Adipocyte (in vitro differentiated cells): ENCODE data around the gene RABGAP1L.

Experiments used
- DNase-seq: peaks from one replicate; pipeline ENCODE4 v3.0.0-alpha.2; 2015; ENCODE audit warnings: low read depth
- H3K27me3 ChIP-seq: replicated peaks from 2 replicates; pipeline ENCODE4 v1.7.0; 2013; ENCODE audit warnings: mild to moderate bottlenecking, low read length, moderate library complexity; ENCODE audit not compliant: control insufficient read depth, insufficient read depth
- H3K36me3 ChIP-seq: 2 replicates; pipeline ENCODE4 v1.7.0; 2013; ENCODE audit warnings: low read length, mild to moderate bottlenecking, moderate library complexity; ENCODE audit not compliant: control insufficient read depth, insufficient read depth, severe bottlenecking
- H3K4me1 ChIP-seq: 2 replicates; pipeline ENCODE4 v1.7.0; 2013; ENCODE audit warnings: mild to moderate bottlenecking, low read length, moderate library complexity; ENCODE audit not compliant: control insufficient read depth, insufficient read depth
- H3K4me3 ChIP-seq: 2 replicates; pipeline ENCODE4 v1.7.0; 2013; ENCODE audit warnings: mild to moderate bottlenecking, low read length, moderate library complexity
- H3K9ac ChIP-seq: 2 replicates; pipeline ENCODE4 v1.7.0; 2013; ENCODE audit warnings: mild to moderate bottlenecking, low read length, moderate library complexity
- H3K9me3 ChIP-seq: 2 replicates; pipeline ENCODE4 v1.7.0; 2013; ENCODE audit warnings: mild to moderate bottlenecking, low read length, moderate library complexity; ENCODE audit not compliant: control insufficient read depth

RABGAP1L gene

GRCh38 chr1:174274884-174275283 is 115.6 kb downstream of the RABGAP1L start:
- Histone ChIP-seq H3K27me3 (no peaks in the 10 kb centered on the region), H3K9ac (no peak overlapping the region), H3K36me3 (no peaks in the 10 kb centered on the region), H3K9me3 (no peaks in the 10 kb centered on the region), H3K4me1 (no peaks in the 10 kb centered on the region), H3K4me3 (no peak overlapping the region)
- no peak for DNase-seq

- Histone ChIP-seq H3K27me3 (no peaks in the 10 kb centered on the region), H3K36me3 (no peaks in the 10 kb centered on the region), H3K9me3 (no peaks in the 10 kb centered on the region), H3K9ac (no peak overlapping the region), H3K4me1 (no peaks in the 10 kb centered on the region), H3K4me3 (no peak overlapping the region)
- no peak for DNase-seq
Measured at GRCh38 chr1:174276087-174276486, 116.8 kb downstream of the RABGAP1L start.

- H3K27me3 ChIP-seq: no peaks in the 10 kb centered on the region
- H3K36me3 ChIP-seq: peaks cover 9% of the 10 kb centered on the region
- H3K9ac ChIP-seq: no peak overlapping the region
- peaks cover 5% of the 10 kb centered on the region for H3K9me3 ChIP-seq
- no peaks in the 10 kb centered on the region for H3K4me1 ChIP-seq
- no peak overlapping the region for H3K4me3 ChIP-seq
- DNase-seq: no peak
Measured at GRCh38 chr1:174284052-174284451, 124.7 kb downstream of the RABGAP1L start.

GRCh38 chr1:174286042-174286441 is 126.7 kb downstream of the RABGAP1L start:
- H3K9ac ChIP-seq: no peak overlapping the region
- DNase-seq: no peak
- no peak overlapping the region for H3K4me3 ChIP-seq
- no peaks in the 10 kb centered on the region for H3K27me3 ChIP-seq
- H3K36me3 ChIP-seq: peaks cover 9% of the 10 kb centered on the region
- peaks cover 7% of the 10 kb centered on the region for H3K9me3 ChIP-seq
- no peaks in the 10 kb centered on the region for H3K4me1 ChIP-seq

GRCh38 chr1:174289644-174290310 is 130.5 kb downstream of the RABGAP1L start:
- no peak overlapping the region for H3K4me3 ChIP-seq
- H3K36me3 ChIP-seq: peaks cover 3% of the 10 kb centered on the region
- no peak for DNase-seq
- H3K4me1 ChIP-seq: no peaks in the 10 kb centered on the region
- H3K9ac ChIP-seq: no peak overlapping the region
- peaks cover 7% of the 10 kb centered on the region for H3K9me3 ChIP-seq
- H3K27me3 ChIP-seq: no peaks in the 10 kb centered on the region

- no peak for DNase-seq
- H3K9me3 ChIP-seq: peaks cover 7% of the 10 kb centered on the region
- H3K9ac ChIP-seq: no peak overlapping the region
- H3K4me1 ChIP-seq: no peaks in the 10 kb centered on the region
- no peaks in the 10 kb centered on the region for H3K27me3 ChIP-seq
- peaks cover 3% of the 10 kb centered on the region for H3K36me3 ChIP-seq
- no peak overlapping the region for H3K4me3 ChIP-seq
Measured at GRCh38 chr1:174291059-174291458, 131.7 kb downstream of the RABGAP1L start.

- Histone ChIP-seq H3K9ac (no peak overlapping the region), H3K4me3 (no peak overlapping the region), H3K27me3 (no peaks in the 10 kb centered on the region), H3K36me3 (no peaks in the 10 kb centered on the region), H3K9me3 (no peaks in the 10 kb centered on the region), H3K4me1 (no peaks in the 10 kb centered on the region)
- DNase-seq: no peak
Measured at GRCh38 chr1:174296309-174296708, 137.0 kb downstream of the RABGAP1L start.

- Histone ChIP-seq H3K9ac (no peak overlapping the region), H3K4me1 (no peaks in the 10 kb centered on the region), H3K4me3 (no peak overlapping the region), H3K36me3 (no peaks in the 10 kb centered on the region), H3K27me3 (no peaks in the 10 kb centered on the region), H3K9me3 (no peaks in the 10 kb centered on the region)
- DNase-seq: no peak
Measured at GRCh38 chr1:174297351-174297750, 138.0 kb downstream of the RABGAP1L start.

GRCh38 chr1:174301295-174302077 is 142.2 kb downstream of the RABGAP1L start:
- no peak for DNase-seq
- no peaks in the 10 kb centered on the region for H3K4me1 ChIP-seq
- H3K9ac ChIP-seq: no peak overlapping the region

GRCh38 chr1:174308604-174309003 is 149.3 kb downstream of the RABGAP1L start:
- DNase-seq: no peak
- H3K27me3 ChIP-seq: no peaks in the 10 kb centered on the region
- peaks cover 7% of the 10 kb centered on the region for H3K9me3 ChIP-seq
- H3K4me1 ChIP-seq: no peaks in the 10 kb centered on the region
- H3K9ac ChIP-seq: no peak overlapping the region
- no peaks in the 10 kb centered on the region for H3K36me3 ChIP-seq
- H3K4me3 ChIP-seq: no peak overlapping the region

More at GRCh38 chr1:174301295-174302077, 142.2 kb downstream of the RABGAP1L start:
- Histone ChIP-seq H3K9me3 (no peaks in the 10 kb centered on the region), H3K4me3 (no peak overlapping the region), H3K36me3 (no peaks in the 10 kb centered on the region), H3K27me3 (no peaks in the 10 kb centered on the region)

- Histone ChIP-seq H3K9me3 (peaks cover 14% of the 10 kb centered on the region), H3K9ac (no peak overlapping the region), H3K27me3 (no peaks in the 10 kb centered on the region), H3K4me3 (no peak overlapping the region), H3K4me1 (no peaks in the 10 kb centered on the region), H3K36me3 (no peaks in the 10 kb centered on the region)
- no peak for DNase-seq
Measured at GRCh38 chr1:174309490-174309889, 150.2 kb downstream of the RABGAP1L start.
